ENCODE measurements around the gene EPHA8.

DNA sequence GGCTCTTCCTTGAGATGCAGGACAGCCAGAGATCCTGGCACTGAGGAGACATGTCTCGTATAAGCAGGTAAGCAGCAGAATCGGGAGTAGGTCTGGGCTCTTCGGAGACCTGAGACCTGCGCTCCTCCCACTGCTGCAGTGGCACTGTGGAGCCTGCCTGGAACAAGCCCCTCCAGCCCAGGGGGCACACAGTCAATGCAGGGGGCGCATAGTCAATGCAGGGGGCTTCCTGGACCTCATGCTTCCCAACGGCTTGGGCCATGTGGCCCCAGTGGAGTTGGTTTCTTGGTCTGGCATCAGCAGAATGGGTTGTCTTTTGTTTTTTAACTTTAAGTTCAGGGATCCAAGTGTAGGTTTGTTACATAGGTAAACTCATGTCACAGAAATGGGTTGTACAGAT is 27.9 kb upstream of the EPHA8 start:
- TF ChIP-seq SMC3 (IDR thresholded peaks at IDR 0.05; ENCODE audit: low read depth, low read length) (no peak), FOXM1 (IDR thresholded peaks at IDR 0.05; ENCODE audit: low read depth) (no peak), EP300 (IDR thresholded peaks at IDR 0.05; ENCODE audit: borderline replicate concordance in 1 of 2, low read depth in 1 of 2, low read length in 1 of 2) (no peak), POLR2AphosphoS5 (IDR thresholded peaks at IDR 0.05; ENCODE audit: low read depth, low read length) (no peak)
- TF ChIP-seq, protein P1, sequence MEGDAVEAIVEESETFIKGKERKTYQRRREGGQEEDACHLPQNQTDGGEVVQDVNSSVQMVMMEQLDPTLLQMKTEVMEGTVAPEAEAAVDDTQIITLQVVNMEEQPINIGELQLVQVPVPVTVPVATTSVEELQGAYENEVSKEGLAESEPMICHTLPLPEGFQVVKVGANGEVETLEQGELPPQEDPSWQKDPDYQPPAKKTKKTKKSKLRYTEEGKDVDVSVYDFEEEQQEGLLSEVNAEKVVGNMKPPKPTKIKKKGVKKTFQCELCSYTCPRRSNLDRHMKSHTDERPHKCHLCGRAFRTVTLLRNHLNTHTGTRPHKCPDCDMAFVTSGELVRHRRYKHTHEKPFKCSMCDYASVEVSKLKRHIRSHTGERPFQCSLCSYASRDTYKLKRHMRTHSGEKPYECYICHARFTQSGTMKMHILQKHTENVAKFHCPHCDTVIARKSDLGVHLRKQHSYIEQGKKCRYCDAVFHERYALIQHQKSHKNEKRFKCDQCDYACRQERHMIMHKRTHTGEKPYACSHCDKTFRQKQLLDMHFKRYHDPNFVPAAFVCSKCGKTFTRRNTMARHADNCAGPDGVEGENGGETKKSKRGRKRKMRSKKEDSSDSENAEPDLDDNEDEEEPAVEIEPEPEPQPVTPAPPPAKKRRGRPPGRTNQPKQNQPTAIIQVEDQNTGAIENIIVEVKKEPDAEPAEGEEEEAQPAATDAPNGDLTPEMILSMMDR (IDR thresholded peaks at IDR 0.05) = no peak
- TF ChIP-seq, protein P2, sequence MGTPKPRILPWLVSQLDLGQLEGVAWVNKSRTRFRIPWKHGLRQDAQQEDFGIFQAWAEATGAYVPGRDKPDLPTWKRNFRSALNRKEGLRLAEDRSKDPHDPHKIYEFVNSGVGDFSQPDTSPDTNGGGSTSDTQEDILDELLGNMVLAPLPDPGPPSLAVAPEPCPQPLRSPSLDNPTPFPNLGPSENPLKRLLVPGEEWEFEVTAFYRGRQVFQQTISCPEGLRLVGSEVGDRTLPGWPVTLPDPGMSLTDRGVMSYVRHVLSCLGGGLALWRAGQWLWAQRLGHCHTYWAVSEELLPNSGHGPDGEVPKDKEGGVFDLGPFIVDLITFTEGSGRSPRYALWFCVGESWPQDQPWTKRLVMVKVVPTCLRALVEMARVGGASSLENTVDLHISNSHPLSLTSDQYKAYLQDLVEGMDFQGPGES (IDR thresholded peaks at IDR 0.05; ENCODE audit: low read depth, low read length) = no peak

Measured in SK-N-SH (cell line).